Stomach smooth muscle (tissue), 2 donors: ENCODE measurements around the gene C2orf81.

Experiments
- H3K27ac ChIP-seq: one replicate; pipeline ENCODE4 v1.7.0; 2013; ENCODE audit warnings: mild to moderate bottlenecking, low read length, inconsistent platforms
- H3K27me3 ChIP-seq, 2 donors: one replicate each; pipeline ENCODE4 v1.7.0; 2013; ENCODE audit warnings: low read length in 2 of 2; ENCODE audit not compliant: insufficient read depth in 2 of 2, control insufficient read depth in 1 of 2
- H3K36me3 ChIP-seq, 2 donors: one replicate each; pipeline ENCODE4 v1.7.0; 2013; ENCODE audit warnings: low read length in 2 of 2; ENCODE audit not compliant: control insufficient read depth in 2 of 2, insufficient read depth in 2 of 2
- H3K4me1 ChIP-seq: one replicate; pipeline ENCODE4 v1.7.0; 2013; ENCODE audit warnings: low read length; ENCODE audit not compliant: control insufficient read depth, insufficient read depth
- H3K4me3 ChIP-seq, 2 donors: one replicate each; pipeline ENCODE4 v1.7.0; 2013; ENCODE audit warnings: low read length in 2 of 2
- H3K9ac ChIP-seq, 2 donors: one replicate each; pipeline ENCODE4 v1.7.0; 2013; ENCODE audit warnings: low read length in 2 of 2, mild to moderate bottlenecking in 1 of 2
- H3K9me3 ChIP-seq, 2 donors: one replicate each; pipeline ENCODE4 v1.7.0; 2013; ENCODE audit warnings: low read length in 2 of 2; ENCODE audit not compliant: control insufficient read depth in 2 of 2
- donor health status: healthy.
- donor health status: Pancreatic carcinoma.

Gene C2orf81

DNA sequence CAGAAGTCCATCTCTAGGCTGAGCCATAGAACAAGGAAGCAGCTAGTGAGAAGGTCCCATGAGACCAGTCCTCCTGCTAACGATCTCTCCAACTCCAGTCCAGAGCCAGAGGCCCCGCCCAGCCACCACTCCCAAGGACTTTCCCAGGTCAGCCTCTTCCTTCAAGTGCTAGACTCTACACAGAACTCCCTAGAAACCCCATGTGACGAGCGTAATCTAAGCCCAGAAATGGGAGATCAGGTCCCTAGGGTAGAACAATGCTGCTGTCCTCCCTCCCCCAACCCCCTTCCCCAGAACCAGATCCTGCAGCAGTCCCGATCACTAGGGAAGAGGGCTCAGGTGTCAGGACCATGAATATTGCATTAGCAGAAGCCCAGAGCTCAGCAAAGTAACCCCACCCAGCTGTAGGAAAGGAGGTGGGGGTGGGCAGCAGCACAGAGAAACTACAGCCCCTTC lies 48.2 kb downstream of the C2orf81 start:
- Histone ChIP-seq H3K27me3 (no peaks in the 10 kb centered on the region), H3K36me3 (peaks cover 44 to 48% of the 10 kb centered on the region in 2 donors), H3K27ac (no peak overlapping the region), H3K4me3 (peak overlapping the region in 1 of 2 donors; percentile 74), H3K4me1 (peaks cover 29% of the 10 kb centered on the region), H3K9me3 (no peaks in the 10 kb centered on the region), H3K9ac (no peak overlapping the region)

DNA sequence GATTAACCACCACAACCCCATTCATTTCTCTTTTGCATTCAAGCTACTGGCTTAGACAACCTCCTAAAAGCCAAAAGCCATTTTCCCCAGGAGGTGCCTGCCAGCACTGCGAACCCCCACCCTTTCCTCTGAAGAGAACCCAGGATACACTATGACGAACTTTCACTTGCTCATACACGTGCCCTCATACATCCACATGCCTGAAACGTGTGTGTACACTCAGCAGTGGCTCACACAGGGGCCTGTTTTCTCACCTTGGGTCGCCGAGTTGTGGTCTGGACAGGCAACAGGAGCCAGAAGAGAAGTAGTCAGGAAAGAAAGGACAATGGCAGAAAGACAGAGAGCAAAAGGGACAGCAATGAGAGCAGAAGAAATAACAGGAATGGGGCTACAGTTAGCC lies 48.7 kb downstream of the C2orf81 start:
- Histone ChIP-seq H3K27ac (no peak overlapping the region), H3K36me3 (peaks cover 46 to 50% of the 10 kb centered on the region in 2 donors), H3K4me3 (no peak overlapping the region), H3K27me3 (no peaks in the 10 kb centered on the region), H3K9ac (no peak overlapping the region), H3K4me1 (peaks cover 29% of the 10 kb centered on the region), H3K9me3 (no peaks in the 10 kb centered on the region)

DNA sequence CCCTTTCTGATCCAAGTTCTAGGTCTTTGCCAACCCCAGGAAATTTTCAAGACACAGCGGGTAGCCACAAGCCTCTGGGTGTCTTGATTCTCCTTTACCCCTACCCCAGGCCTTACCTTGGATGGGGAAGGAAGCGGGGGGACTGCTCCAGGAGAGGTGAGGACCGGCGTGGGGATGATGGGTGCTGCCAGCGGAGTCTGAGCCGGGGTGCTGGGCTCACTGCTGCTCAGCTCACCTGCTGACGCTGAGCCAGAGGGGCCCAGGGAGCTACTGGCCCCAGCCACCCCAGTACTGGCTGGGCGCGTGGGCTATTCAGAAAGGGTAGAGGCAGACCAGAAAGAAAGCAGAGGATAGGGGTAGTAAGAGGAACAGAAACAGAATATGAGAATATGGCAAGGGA lies 50.0 kb downstream of the C2orf81 start:
- H3K27ac ChIP-seq = no peak overlapping the region
- H3K4me3 ChIP-seq = no peak overlapping the region
- no peaks in the 10 kb centered on the region for H3K9me3 ChIP-seq
- peaks cover 31% of the 10 kb centered on the region for H3K4me1 ChIP-seq
- peaks cover 49 to 50% of the 10 kb centered on the region in 2 donors for H3K36me3 ChIP-seq
- no peak overlapping the region for H3K9ac ChIP-seq
- H3K27me3 ChIP-seq = no peaks in the 10 kb centered on the region

DNA sequence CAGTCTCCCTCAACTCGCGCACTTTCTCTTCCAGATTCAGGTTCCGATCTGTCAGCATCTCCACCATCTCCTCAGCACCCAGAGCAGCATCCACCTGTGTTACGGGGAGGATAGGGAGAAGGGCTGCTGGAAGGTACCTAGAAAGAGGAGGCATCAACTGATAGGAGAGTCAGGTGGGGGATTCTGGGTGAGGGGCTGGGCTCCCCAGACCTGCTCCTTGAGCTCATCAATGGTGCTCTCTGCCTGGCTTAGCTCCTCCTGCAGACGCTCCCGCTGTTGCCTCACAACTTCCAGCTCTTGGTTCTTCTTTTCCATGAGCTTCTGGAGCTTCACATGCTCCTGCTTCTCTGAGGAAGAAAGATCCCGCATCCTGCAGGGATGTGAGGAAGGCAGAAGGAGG lies 51.4 kb downstream of the C2orf81 start:
- Histone ChIP-seq H3K4me1 (peaks cover 30% of the 10 kb centered on the region), H3K36me3 (peaks cover 60 to 61% of the 10 kb centered on the region in 2 donors), H3K27ac (no peak overlapping the region), H3K4me3 (no peak overlapping the region), H3K9me3 (no peaks in the 10 kb centered on the region), H3K9ac (no peak overlapping the region), H3K27me3 (no peaks in the 10 kb centered on the region)

DNA sequence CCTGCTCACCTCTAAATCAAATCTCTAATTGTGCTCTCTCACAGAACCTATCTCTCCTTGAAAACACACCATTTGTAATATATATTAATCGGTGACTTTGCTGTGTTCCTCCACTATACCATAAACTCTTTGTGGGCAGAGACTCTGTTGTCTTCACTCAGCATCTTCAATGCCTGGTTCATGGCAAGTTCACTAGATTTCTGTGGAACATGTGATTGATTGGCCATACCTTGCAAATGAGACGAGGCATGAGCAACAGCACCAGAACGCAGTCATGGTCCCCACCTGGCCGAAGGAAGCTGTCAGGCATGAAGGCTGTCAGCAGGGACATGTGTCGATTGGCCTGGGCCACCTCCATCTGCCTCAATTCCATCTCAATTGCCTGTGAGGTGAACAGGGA lies 52.9 kb downstream of the C2orf81 start:
- H3K9me3 ChIP-seq = no peaks in the 10 kb centered on the region
- H3K36me3 ChIP-seq = peaks cover 74 to 75% of the 10 kb centered on the region in 2 donors
- no peaks in the 10 kb centered on the region for H3K27me3 ChIP-seq
- no peak overlapping the region for H3K27ac ChIP-seq
- no peak overlapping the region for H3K4me3 ChIP-seq
- peaks cover 16% of the 10 kb centered on the region for H3K4me1 ChIP-seq
- H3K9ac ChIP-seq = no peak overlapping the region

DNA sequence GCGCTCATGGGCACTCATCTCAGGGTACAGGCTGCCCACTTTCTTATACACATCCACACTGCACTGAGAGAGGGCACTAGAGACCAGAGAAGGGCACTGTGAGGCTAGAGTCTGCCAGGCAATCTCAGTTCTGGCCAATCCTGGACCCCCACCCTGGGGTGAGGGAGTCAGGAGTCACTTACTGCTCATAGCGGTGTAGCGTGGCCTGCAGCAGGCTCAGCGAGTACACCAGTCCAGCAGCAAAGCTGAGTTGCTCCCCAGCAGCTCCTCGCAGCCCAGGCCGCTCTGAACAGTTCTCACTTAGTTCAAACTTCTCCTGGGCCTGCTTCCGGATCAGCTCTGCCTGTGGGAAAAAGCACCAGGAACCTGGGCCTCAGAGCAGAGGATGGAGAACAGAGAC lies 53.6 kb downstream of the C2orf81 start:
- no peak overlapping the region for H3K27ac ChIP-seq
- peaks cover 10% of the 10 kb centered on the region for H3K4me1 ChIP-seq
- H3K4me3 ChIP-seq = no peak overlapping the region
- H3K36me3 ChIP-seq = peaks cover 80 to 81% of the 10 kb centered on the region in 2 donors
- no peak overlapping the region for H3K9ac ChIP-seq
- H3K27me3 ChIP-seq = no peaks in the 10 kb centered on the region
- H3K9me3 ChIP-seq = no peaks in the 10 kb centered on the region

DNA sequence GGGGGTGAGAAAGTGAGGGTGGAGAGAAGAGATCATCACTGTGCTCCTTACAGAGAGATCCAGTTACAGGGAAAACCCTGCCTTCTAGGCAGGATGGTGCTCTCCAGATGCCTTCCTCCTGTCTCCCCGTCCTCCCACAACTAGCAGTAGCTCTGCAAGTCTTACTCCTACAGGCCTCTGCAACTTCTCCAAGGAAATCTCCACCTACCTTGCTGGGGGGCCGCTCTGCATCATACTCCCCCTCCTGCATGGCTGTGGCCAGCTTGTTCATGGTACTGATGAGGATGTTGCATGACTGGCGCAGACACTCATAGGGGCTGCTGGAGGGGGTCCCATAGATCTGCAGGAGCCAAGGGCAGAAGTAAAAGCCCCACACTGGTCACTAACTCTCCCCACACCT lies 55.4 kb downstream of the C2orf81 start:
- no peaks in the 10 kb centered on the region for H3K9me3 ChIP-seq
- no peak overlapping the region for H3K9ac ChIP-seq
- H3K27me3 ChIP-seq = no peaks in the 10 kb centered on the region
- H3K4me1 ChIP-seq = peaks cover 6% of the 10 kb centered on the region
- no peak overlapping the region for H3K4me3 ChIP-seq
- no peak overlapping the region for H3K27ac ChIP-seq
- H3K36me3 ChIP-seq = peaks cover 95 to 96% of the 10 kb centered on the region in 2 donors

DNA sequence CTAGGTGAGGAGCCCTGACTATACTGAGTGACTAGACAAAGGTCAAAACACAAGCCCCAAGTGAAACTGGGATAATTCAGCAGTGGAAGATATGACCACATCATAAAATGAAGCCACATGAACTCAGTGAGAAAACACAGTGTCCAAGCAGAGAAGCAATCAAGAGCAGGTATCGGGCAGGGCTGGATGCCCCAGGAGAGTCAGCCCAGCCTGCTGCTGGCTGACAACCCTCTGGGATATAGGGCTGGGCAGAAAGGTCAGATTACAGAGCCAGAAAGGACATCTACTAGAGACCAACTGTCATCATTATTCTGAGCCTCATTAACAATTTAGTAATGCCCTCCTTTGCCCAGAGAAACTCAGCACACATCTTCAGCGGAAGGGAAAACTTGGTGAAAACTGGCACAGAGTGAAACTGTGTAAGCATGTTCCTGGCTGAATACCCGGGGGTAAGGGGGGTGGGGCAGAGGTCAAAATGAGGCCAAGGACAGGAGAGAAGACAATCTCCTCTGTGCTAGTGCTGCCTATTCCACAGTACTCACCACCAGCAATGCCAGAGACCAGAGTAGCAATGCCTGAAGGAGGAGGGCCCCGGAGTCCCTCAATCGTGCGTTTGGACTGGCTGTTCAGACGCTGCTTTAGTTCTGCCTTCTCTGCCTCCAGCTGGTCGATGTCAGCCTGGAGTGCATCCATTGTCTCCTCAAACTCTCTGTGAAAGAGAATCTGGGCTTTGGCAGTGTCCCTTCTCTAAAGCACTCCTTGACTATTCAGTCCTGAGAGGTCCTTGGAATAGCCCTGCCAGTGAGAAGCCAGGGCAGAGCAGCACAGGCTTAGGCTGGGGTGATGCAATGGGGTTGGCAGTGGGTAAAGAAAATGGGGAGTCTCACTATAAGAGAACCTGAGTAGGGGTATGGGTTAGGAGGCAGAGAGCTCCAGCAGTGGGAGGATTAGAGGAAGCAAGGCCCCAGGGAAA lies 56.6 kb downstream of the C2orf81 start:
- Histone ChIP-seq H3K36me3 (peaks cover 95 to 96% of the 10 kb centered on the region in 2 donors), H3K4me1 (peaks cover 6% of the 10 kb centered on the region), H3K9me3 (no peaks in the 10 kb centered on the region), H3K9ac (peak overlapping the region in 1 of 2 donors; percentile 21), H3K4me3 (no peak overlapping the region), H3K27me3 (no peaks in the 10 kb centered on the region), H3K27ac (no peak overlapping the region)
